NCI-H2029 treated with DMSO at 0.1 percent for 48 hours (cell line): ENCODE data around the gene RPRD1A.
"Not testable (repeated sequence)": the region's sequence is repeated elsewhere in the genome, so short reads cannot be mapped to it uniquely, and the experiment has no call there.

Experiments used
- DNase-seq: peaks from one replicate; lab custom pipeline; 2025; lab: John Stamatoyannopoulos, UW

Gene RPRD1A

GRCh38 chr18:36077764-36078163 is 10.4 kb upstream of the RPRD1A start:
- not testable (repeated sequence) for DNase-seq

GRCh38 chr18:36075862-36076587 is 8.7 kb upstream of the RPRD1A start:
- DNase-seq, result no peak

GRCh38 chr18:36074435-36074834 is 7.1 kb upstream of the RPRD1A start:
- no peak for DNase-seq

- DNase-seq, result no peak
Measured at GRCh38 chr18:36073676-36074075, 6.3 kb upstream of the RPRD1A start.

GRCh38 chr18:36072406-36072805 is 5.0 kb upstream of the RPRD1A start:
- not testable (repeated sequence) for DNase-seq

- no peak for DNase-seq
Measured at GRCh38 chr18:36066686-36067054, 689 bp downstream of the RPRD1A start.

GRCh38 chr18:36066001-36066400 is 1.4 kb downstream of the RPRD1A start:
- no peak for DNase-seq

- not testable (repeated sequence) for DNase-seq
Measured at GRCh38 chr18:36064809-36065079, 2.6 kb downstream of the RPRD1A start.

GRCh38 chr18:36064027-36064808 is 3.1 kb downstream of the RPRD1A start:
- no peak for DNase-seq

GRCh38 chr18:36058674-36059073 is 8.7 kb downstream of the RPRD1A start:
- no peak for DNase-seq

GRCh38 chr18:36051760-36052159 is 15.6 kb downstream of the RPRD1A start:
- no peak for DNase-seq

- no peak for DNase-seq
Measured at GRCh38 chr18:36050479-36050878, 16.9 kb downstream of the RPRD1A start.

GRCh38 chr18:36047521-36047920 is 19.8 kb downstream of the RPRD1A start:
- no peak for DNase-seq

- no peak for DNase-seq
Measured at GRCh38 chr18:36046898-36047297, 20.5 kb downstream of the RPRD1A start.

- DNase-seq, result no peak
Measured at GRCh38 chr18:36045241-36045991, 21.9 kb downstream of the RPRD1A start.

- no peak for DNase-seq
Measured at GRCh38 chr18:36043153-36043552, 24.2 kb downstream of the RPRD1A start.

GRCh38 chr18:36041146-36041545 is 26.2 kb downstream of the RPRD1A start:
- no peak for DNase-seq

GRCh38 chr18:36038102-36038663 is 29.2 kb downstream of the RPRD1A start:
- DNase-seq, result no peak

- peak; percentile 26 for DNase-seq
Measured at GRCh38 chr18:36035253-36035652, 32.1 kb downstream of the RPRD1A start.

- DNase-seq, result no peak
Measured at GRCh38 chr18:36034299-36034895, 33.0 kb downstream of the RPRD1A start.

GRCh38 chr18:36031903-36032302 is 35.5 kb downstream of the RPRD1A start:
- no peak for DNase-seq

- DNase-seq, result no peak
Measured at GRCh38 chr18:36031407-36031806, 36.0 kb downstream of the RPRD1A start.
